HepG2 (cell line): ENCODE results near the gene SESN3. TPM values are rescaled to one million over a fixed set of nuclear protein-coding genes. Genes with fewer than 3 reads are reported as not detected.

ENCODE experiments used
- ATAC-seq: fragments of 200-7000 bp; cut with Tn5 transposase; 3 replicates; pipeline ENCODE4 v1.9.1; 2020; ENCODE audit warnings: mild to moderate bottlenecking, moderate library complexity
- BruUV-seq: library from RNA; stranded (reverse); fragments of 400-500 nt; replicated peaks from 2 replicates; lab custom pipeline; 2021; lab: Mats Ljungman, UMichigan
- CTCF ChIA-PET: fragments of 300-600 bp; formaldehyde crosslinking; extraction: SDS; loops from one replicate; lab custom pipeline; 2021; ENCODE audit warnings: low total read pairs, inconsistent platforms, low intra/inter-chr PET ratio; lab: Yijun Ruan, JAX
- POLR2A ChIA-PET: fragments of 350-600 bp; sonication (Branson Sonifier 250); formaldehyde crosslinking; loops from one replicate; lab custom pipeline; 2020; ENCODE audit warnings: antibody characterized with exemption, inconsistent platforms; lab: Yijun Ruan, JAX
- DNase-seq: peaks from one replicate; pipeline ENCODE4 v3.0.0-alpha.2; 2015; ENCODE audit warnings: low spot score
- FAIRE-seq: peaks from 3 replicates; lab custom pipeline; 2011; peaks lifted over from hg19 to GRCh38; lab: Jason Lieb, UNC
- H2AFZ ChIP-seq: one replicate; pipeline ENCODE4 v1.6.1; 2011; ENCODE audit warnings: low read length, inconsistent platforms
- H3K27ac ChIP-seq: fragments of 300-600 bp; 3 replicates; pipeline ENCODE4 v1.8.0; 2011; ENCODE audit warnings: mixed run types, mild to moderate bottlenecking, mixed read lengths, low read length, inconsistent platforms; ENCODE audit not compliant: insufficient read depth; ENCODE audit errors: extremely low read length
- H3K27me3 ChIP-seq, 2 experiments: fragments of 200-600 bp in 1 of 2; 2 replicates in 1 of 2; 3 replicates in 1 of 2; pipeline versions ENCODE4 v1.6.0 to v1.8.0; 2011; ENCODE audit warnings: low read length in 2 of 2, mild to moderate bottlenecking in 2 of 2, moderate library complexity in 2 of 2, inconsistent platforms in 1 of 2; ENCODE audit not compliant: insufficient read depth in 2 of 2, control insufficient read depth in 1 of 2
- H3K36me3 ChIP-seq, 2 experiments: fragments of 200-600 bp in 1 of 2; replicated peaks in 1 of 2; 2 replicates in 1 of 2; 3 replicates in 1 of 2; pipeline versions ENCODE4 v1.5.1 to v1.8.0; 2011; ENCODE audit warnings: low read length in 2 of 2, inconsistent platforms in 1 of 2; ENCODE audit not compliant: insufficient read depth in 2 of 2, control insufficient read depth in 1 of 2
- H3K4me1 ChIP-seq: 2 replicates; pipeline ENCODE4 v1.5.1; 2012; ENCODE audit warnings: low read length, inconsistent platforms; ENCODE audit not compliant: insufficient read depth
- H3K4me2 ChIP-seq: 2 replicates; pipeline ENCODE4 v1.6.0; 2011; ENCODE audit warnings: low read depth, low read length, inconsistent platforms
- H3K4me3 ChIP-seq, 3 experiments: fragments of 200-600 bp in 1 of 3; sonication (generic), shearing (Covaris generic) in 1 of 3; replicated peaks in 1 of 3; 2 replicates each; pipeline ENCODE4 v1.5.1; 2011 to 2016; ENCODE audit warnings: low read length in 3 of 3, inconsistent platforms in 2 of 3, low read depth in 2 of 3, mild to moderate bottlenecking in 2 of 3, control low read depth in 1 of 3, mixed read lengths in 1 of 3; ENCODE audit not compliant: insufficient read depth in 1 of 3
- H3K79me2 ChIP-seq: one replicate; pipeline ENCODE4 v1.6.1; 2011; ENCODE audit warnings: low read length, inconsistent platforms; ENCODE audit not compliant: insufficient read depth
- H3K9ac ChIP-seq: 2 replicates; pipeline ENCODE4 v1.6.0; 2011; ENCODE audit warnings: mild to moderate bottlenecking, low read depth, low read length, inconsistent platforms; ENCODE audit not compliant: insufficient read depth
- H3K9me3 ChIP-seq: 2 replicates; pipeline ENCODE4 v1.5.1; 2012; ENCODE audit warnings: mild to moderate bottlenecking, low read length
- H4K20me1 ChIP-seq: 2 replicates; pipeline ENCODE4 v1.6.0; 2011; ENCODE audit warnings: inconsistent platforms, mild to moderate bottlenecking, low read length, moderate library complexity; ENCODE audit not compliant: insufficient read depth
- CENPX ChIP-seq: sonication (generic); formaldehyde crosslinking; IDR thresholded peaks from 2 replicates; pipeline ENCODE4 v1.9.0; 2021; ENCODE audit warnings: mild to moderate bottlenecking, missing genetic modification reagents, moderate library complexity
- FOXK1 ChIP-seq: sonication (generic); formaldehyde crosslinking; IDR thresholded peaks from 2 replicates; pipeline ENCODE4 v1.4.0; 2020; ENCODE audit warnings: low read depth, missing genetic modification reagents, borderline replicate concordance
- KAT8 ChIP-seq: IDR thresholded peaks from 2 replicates; pipeline ENCODE4 v1.6.1; 2016; ENCODE audit warnings: missing genetic modification reagents, missing compliant biosample characterization
- MTERF4 ChIP-seq: sonication (generic); formaldehyde crosslinking; IDR thresholded peaks from 2 replicates; pipeline ENCODE4 v1.8.0; 2023; ENCODE audit warnings: mild to moderate bottlenecking, missing genetic modification reagents
- NBN ChIP-seq: fragments of 450-650 bp; conservative IDR thresholded peaks from 2 replicates; pipeline ENCODE4 v1.6.1; 2017
- NFIB ChIP-seq: sonication (generic); formaldehyde crosslinking; IDR thresholded peaks from 2 replicates; pipeline ENCODE4 v1.9.0; 2021; ENCODE audit warnings: missing genetic modification reagents, mild to moderate bottlenecking, borderline replicate concordance
- RAD21 ChIP-seq: fragments of 450-650 bp; formaldehyde crosslinking; IDR thresholded peaks from 2 replicates; pipeline ENCODE4 v1.5.0; 2020; ENCODE audit warnings: mild to moderate bottlenecking
- RCOR2 ChIP-seq: IDR thresholded peaks from 2 replicates; pipeline ENCODE4 v1.6.1; 2016; ENCODE audit warnings: missing biosample characterization, missing genetic modification reagents
- REXO4 ChIP-seq: sonication (generic); formaldehyde crosslinking; IDR thresholded peaks from 2 replicates; pipeline ENCODE4 v1.8.0; 2022; ENCODE audit warnings: missing genetic modification reagents, mild to moderate bottlenecking, borderline replicate concordance
- RFX1 ChIP-seq: fragments of 450-650 bp; IDR thresholded peaks from 2 replicates; pipeline ENCODE4 v1.6.1; 2017
- SALL1 ChIP-seq: sonication (generic); formaldehyde crosslinking; IDR thresholded peaks from 2 replicates; pipeline ENCODE4 v1.8.0; 2022; ENCODE audit warnings: mild to moderate bottlenecking, missing genetic modification reagents
- SMYD3 ChIP-seq: sonication (generic); formaldehyde crosslinking; IDR thresholded peaks from 2 replicates; pipeline ENCODE4 v1.8.1; 2023; ENCODE audit warnings: mild to moderate bottlenecking, missing genetic modification reagents
- ZBTB42 ChIP-seq: sonication (generic); formaldehyde crosslinking; IDR thresholded peaks from 2 replicates; pipeline ENCODE4 v1.5.0; 2020; ENCODE audit warnings: mild to moderate bottlenecking, missing genetic modification reagents
- ZFAT ChIP-seq: sonication (generic); formaldehyde crosslinking; conservative IDR thresholded peaks from 2 replicates; pipeline ENCODE4 v1.8.1; 2023; ENCODE audit warnings: missing genetic modification reagents, inconsistent platforms
- ZMYM3 ChIP-seq: sonication (generic); formaldehyde crosslinking; IDR thresholded peaks from 2 replicates; pipeline ENCODE4 v1.5.1; 2020; ENCODE audit warnings: mild to moderate bottlenecking, missing genetic modification reagents
- ZNF281 ChIP-seq: sonication (generic); formaldehyde crosslinking; IDR thresholded peaks from 2 replicates; pipeline ENCODE4 v1.4.0; 2020; ENCODE audit warnings: missing genetic modification reagents, borderline replicate concordance
- ZNF446 ChIP-seq: sonication (generic); formaldehyde crosslinking; IDR thresholded peaks from 2 replicates; pipeline ENCODE4 v1.5.0; 2020; ENCODE audit warnings: mild to moderate bottlenecking, missing genetic modification reagents
- ZNF674 ChIP-seq: sonication (generic); formaldehyde crosslinking; IDR thresholded peaks from 2 replicates; pipeline ENCODE4 v1.5.0; 2020; ENCODE audit warnings: low read depth, mild to moderate bottlenecking, missing genetic modification reagents
- ZNF800 ChIP-seq: sonication (generic); formaldehyde crosslinking; IDR thresholded peaks from 2 replicates; pipeline ENCODE4 v1.4.0; 2020; ENCODE audit warnings: missing genetic modification reagents
- ZNF841 ChIP-seq: sonication (generic); formaldehyde crosslinking; IDR thresholded peaks from 2 replicates; pipeline ENCODE4 v1.8.1; 2023; ENCODE audit warnings: missing genetic modification reagents, borderline replicate concordance
- WGBS: methylation state at CpG from one replicate; pipeline ENCODE4 v1.1.6; 2017; ENCODE audit warnings: low lambda C conversion rate; 5-methylcytosine and 5-hydroxymethylcytosine counted together
- in situ Hi-C: cut with HindIII; loops from 2 replicates; pipeline ENCODE4 v1.10.0; 2017; ENCODE audit warnings: low pct_unique_long_range_greater_than_20kb; ENCODE audit not compliant: extremely low pct_ligation_motif_present
- intact Hi-C: fragments of 100-400 bp; cut with micrococcal nuclease; formaldehyde crosslinking; loops from one replicate; pipeline ENCODE4 v1.10.0; 2022; ENCODE audit not compliant: unreplicated experiment
- polyA plus RNA-seq, 8 experiments: library from polyadenylated mRNA; depleted of rRNA in 3 of 8; stranded (reverse) in 7 of 8; unstranded in 1 of 8; fragments of >200 nt; fragmentation: Illumina TruSeq in 4 of 8; extraction: Trizol in 4 of 8; gene quantifications; 2 replicates each; pipeline versions ENCODE4 v1.2.1 to v1.2.3, GENCODE V29; 2011 to 2016; ENCODE audit warnings: low read depth in 4 of 8, missing spikeins in 1 of 8, mixed read lengths in 1 of 8; ENCODE audit not compliant: insufficient read depth in 1 of 8
- total RNA-seq, 5 experiments: library from RNA; depleted of rRNA; stranded (reverse); fragments of >200 nt; fragmentation: Illumina TruSeq; extraction: Trizol; gene quantifications; 2 replicates each; pipeline ENCODE4 v1.2.3, GENCODE V29; 2016; ENCODE audit warnings: low read depth in 1 of 5

SESN3 gene
- total and polyA plus RNA-seq, 2 of the 13 experiments (the other 11 are each of a cell fraction or from before 2014, with no cell fraction given): 0.53 to 0.86 TPM

- DNase-seq (no peak), FAIRE-seq (no peak), ATAC-seq (no peak)
- H3K9ac ChIP-seq: no peak overlapping the region
- H3K9me3 ChIP-seq: no peaks in the 10 kb centered on the region
- H2AFZ ChIP-seq: no peak overlapping the region
- no peaks in the 10 kb centered on the region for H3K36me3 ChIP-seq
- no peaks in the 10 kb centered on the region for H3K79me2 ChIP-seq
- in situ Hi-C loops: no loop called here
- H3K4me2 ChIP-seq: no peak overlapping the region
- H3K4me3 ChIP-seq: no peak overlapping the region
- intact Hi-C loops: no loop called here
- WGBS: 30% methylated on average over 1 of the region's 1 CpG
- ChIA-PET POLR2A (no interaction called here), CTCF (no interaction called here)
- BruUV-seq: no TSS peak
- H3K4me1 ChIP-seq: no peaks in the 10 kb centered on the region
- TF ChIP-seq ZMYM3 (CRISPR knock-in tag): no peak
- TF ChIP-seq MTERF4 (CRISPR knock-in tag): no peak
- no peak for TF ChIP-seq ZBTB42 (CRISPR knock-in tag)
- TF ChIP-seq REXO4 (CRISPR knock-in tag): no peak
- no peak for TF ChIP-seq RAD21 (CRISPR knock-in tag)
- TF ChIP-seq CENPX (CRISPR knock-in tag): no peak
- TF ChIP-seq NFIB (CRISPR knock-in tag): no peak
- no peak for TF ChIP-seq ZNF674 (CRISPR knock-in tag)
- TF ChIP-seq FOXK1: no peak
- no peak for TF ChIP-seq ZNF446 (CRISPR knock-in tag)
- no peak for TF ChIP-seq ZNF281 (CRISPR knock-in tag)
- TF ChIP-seq ZNF841 (CRISPR knock-in tag): no peak
- TF ChIP-seq SMYD3 (CRISPR knock-in tag): no peak
- no peak for TF ChIP-seq ZFAT
- TF ChIP-seq ZNF800: no peak
- TF ChIP-seq RCOR2: no peak
- TF ChIP-seq SALL1 (CRISPR knock-in tag): no peak
- no peak for TF ChIP-seq NBN
- no peak for TF ChIP-seq RFX1
- no peak for TF ChIP-seq KAT8
- H3K27ac ChIP-seq: no peak overlapping the region
- H3K27me3 ChIP-seq: no peaks in the 10 kb centered on the region
- H4K20me1 ChIP-seq: no peaks in the 10 kb centered on the region
Observed at GRCh38 chr11:95267601-95268213, 36.7 kb upstream of the SESN3 start.
